Mesenchymal stem cell (in vitro differentiated cells and primary cell): ENCODE data around the gene FOXF1.

Experiments
- DNase-seq: peaks from one replicate; pipeline ENCODE4 v3.0.0-alpha.2; 2013
- H2AFZ ChIP-seq: one replicate; pipeline ENCODE4 v1.6.1; 2013; ENCODE audit warnings: low read depth, mild to moderate bottlenecking, control low read depth, inconsistent platforms, low read length, moderate library complexity
- H2AK5ac ChIP-seq: 2 replicates; pipeline ENCODE4 v1.6.1; 2013; ENCODE audit warnings: low read length, moderate library complexity, mild to moderate bottlenecking, inconsistent platforms; ENCODE audit not compliant: severe bottlenecking
- H2BK120ac ChIP-seq: one replicate; pipeline ENCODE4 v1.6.1; 2013; ENCODE audit warnings: low read depth, mild to moderate bottlenecking, inconsistent platforms, low read length, moderate library complexity
- H2BK12ac ChIP-seq, 2 experiments: one replicate each; pipeline ENCODE4 v1.6.1; 2013; ENCODE audit warnings: inconsistent platforms in 2 of 2, low read length in 2 of 2, mild to moderate bottlenecking in 2 of 2, moderate library complexity in 2 of 2, control low read depth in 1 of 2
- H2BK15ac ChIP-seq: one replicate; pipeline ENCODE4 v1.6.1; 2013; ENCODE audit warnings: mild to moderate bottlenecking, low read depth, inconsistent platforms; ENCODE audit not compliant: poor library complexity, severe bottlenecking
- H2BK5ac ChIP-seq: 2 replicates; pipeline ENCODE4 v1.6.1; 2013; ENCODE audit warnings: low read depth, mild to moderate bottlenecking, low read length, control low read depth, inconsistent platforms; ENCODE audit not compliant: poor library complexity, severe bottlenecking
- H3K14ac ChIP-seq, 2 experiments: one replicate each; pipeline ENCODE4 v1.6.1; 2013; ENCODE audit warnings: inconsistent platforms in 2 of 2, low read length in 2 of 2, control low read depth in 1 of 2, mild to moderate bottlenecking in 1 of 2, moderate library complexity in 1 of 2
- H3K18ac ChIP-seq, 2 experiments: one replicate each; pipeline ENCODE4 v1.6.1; 2013; ENCODE audit warnings: inconsistent platforms in 2 of 2, low read length in 2 of 2, control low read depth in 1 of 2, low read depth in 1 of 2, mild to moderate bottlenecking in 1 of 2
- H3K23ac ChIP-seq, 2 experiments: one replicate each; pipeline ENCODE4 v1.6.1; 2013; ENCODE audit warnings: inconsistent platforms in 2 of 2, low read length in 2 of 2, mild to moderate bottlenecking in 2 of 2, moderate library complexity in 2 of 2, control low read depth in 1 of 2
- H3K27ac ChIP-seq: 2 replicates; pipeline ENCODE4 v1.5.1; 2013; ENCODE audit warnings: mild to moderate bottlenecking, moderate library complexity, low read length, control low read depth, inconsistent platforms; ENCODE audit not compliant: poor library complexity, severe bottlenecking
- H3K27me3 ChIP-seq, 2 experiments: 2 replicates each; pipeline versions ENCODE4 v1.6.1 to v1.7.0; 2013; ENCODE audit warnings: low read length in 2 of 2, mild to moderate bottlenecking in 2 of 2, moderate library complexity in 2 of 2, control low read depth in 1 of 2, inconsistent platforms in 1 of 2; ENCODE audit not compliant: control insufficient read depth in 1 of 2, insufficient read depth in 1 of 2
- H3K36me3 ChIP-seq, 2 experiments: 2 replicates each; pipeline versions ENCODE4 v1.6.1 to v1.7.0; 2013; ENCODE audit warnings: low read length in 2 of 2, control low read depth in 1 of 2, inconsistent platforms in 1 of 2, low read depth in 1 of 2, mild to moderate bottlenecking in 1 of 2; ENCODE audit not compliant: insufficient read depth in 2 of 2, control insufficient read depth in 1 of 2
- H3K4ac ChIP-seq, 2 experiments: one replicate each; pipeline ENCODE4 v1.6.1; 2013; ENCODE audit warnings: inconsistent platforms in 2 of 2, low read length in 2 of 2, mild to moderate bottlenecking in 2 of 2, moderate library complexity in 2 of 2, control low read depth in 1 of 2, low read depth in 1 of 2
- H3K4me1 ChIP-seq: 2 replicates; pipeline ENCODE4 v1.6.1; 2013; ENCODE audit warnings: low read depth, low read length, control low read depth; ENCODE audit not compliant: control insufficient read depth, insufficient read depth
- H3K4me2 ChIP-seq: 2 replicates; pipeline ENCODE4 v1.6.1; 2013; ENCODE audit warnings: low read length, mild to moderate bottlenecking, inconsistent platforms; ENCODE audit not compliant: poor library complexity, severe bottlenecking
- H3K4me3 ChIP-seq, 2 experiments: 2 replicates each; pipeline versions ENCODE4 v1.5.1 to v1.7.0; 2013; ENCODE audit warnings: low read length in 2 of 2, mild to moderate bottlenecking in 2 of 2, control low read depth in 1 of 2, low read depth in 1 of 2; ENCODE audit not compliant: insufficient read depth in 1 of 2
- H3K79me1 ChIP-seq: replicated peaks from 2 replicates; pipeline ENCODE4 v1.6.1; 2013; ENCODE audit warnings: mild to moderate bottlenecking, control low read depth, low read length, inconsistent platforms; ENCODE audit not compliant: poor library complexity, severe bottlenecking
- H3K9ac ChIP-seq: 2 replicates; pipeline ENCODE4 v1.7.0; 2013; ENCODE audit warnings: mild to moderate bottlenecking, low read length, moderate library complexity
- H3K9me3 ChIP-seq: 2 replicates; pipeline ENCODE4 v1.7.0; 2013; ENCODE audit warnings: mild to moderate bottlenecking, low read length; ENCODE audit not compliant: control insufficient read depth
- H4K8ac ChIP-seq: one replicate; pipeline ENCODE4 v1.6.1; 2013; ENCODE audit warnings: inconsistent platforms, mild to moderate bottlenecking, low read length, moderate library complexity
- H4K91ac ChIP-seq: one replicate; pipeline ENCODE4 v1.6.1; 2013; ENCODE audit warnings: mild to moderate bottlenecking, low read length, inconsistent platforms
- WGBS: methylation state at CpG from one replicate; pipeline ENCODE4 v1.1.7; 2013; ENCODE audit warnings: mixed read lengths; 5-methylcytosine and 5-hydroxymethylcytosine counted together

FOXF1 gene

DNA sequence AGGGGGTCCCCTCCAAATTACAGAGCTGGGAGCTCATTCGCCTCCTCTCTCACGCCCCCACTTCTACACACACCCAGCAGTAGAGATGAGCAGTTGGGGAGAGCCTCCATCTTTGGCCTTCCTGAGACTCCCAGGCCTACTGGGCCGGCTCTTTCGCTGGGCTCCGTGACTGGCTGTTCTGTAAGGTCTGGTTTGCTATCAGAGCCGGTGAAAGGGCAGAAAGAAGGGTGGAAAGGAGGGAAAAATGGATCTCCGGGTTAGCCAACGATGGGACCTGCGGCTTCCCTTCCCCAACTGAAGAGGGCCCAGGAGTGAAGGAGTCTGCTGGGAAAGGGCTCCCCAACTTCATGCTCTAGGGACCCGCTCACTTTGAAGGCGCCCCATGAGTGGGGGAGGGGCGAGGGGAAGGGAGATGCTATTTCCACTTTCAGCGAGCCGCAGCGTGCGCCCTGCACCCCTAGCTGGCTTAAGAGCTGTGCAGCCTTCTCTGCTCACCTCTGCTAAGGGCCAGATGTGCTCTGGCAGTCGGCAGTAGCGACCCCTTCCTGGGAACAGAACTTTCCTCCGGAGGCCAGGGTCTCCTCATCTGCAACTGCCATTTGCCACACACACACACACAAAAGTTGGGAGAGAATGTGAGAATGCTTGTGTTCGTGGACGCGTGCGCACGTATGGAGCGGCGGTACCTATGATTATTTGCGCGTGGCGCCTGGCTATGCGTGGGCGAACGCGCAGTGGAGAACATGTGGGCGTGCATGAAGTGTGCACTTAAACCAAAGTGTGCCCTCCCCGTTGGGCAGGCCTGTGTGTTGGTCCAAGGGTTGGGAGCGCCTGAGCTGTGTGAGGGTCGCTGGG lies 2.9 kb upstream of the FOXF1 start:
- peak overlapping the region; percentile 98 for H2BK120ac ChIP-seq
- no peaks in the 10 kb centered on the region for H3K9me3 ChIP-seq
- H2AFZ ChIP-seq = no peak overlapping the region
- peak overlapping the region; percentile 16 to 76 for H2BK12ac ChIP-seq
- no peak overlapping the region for H2AK5ac ChIP-seq
- H3K27me3 ChIP-seq = peaks cover 79 to 83% of the 10 kb centered on the region in 2 experiments
- no peaks in the 10 kb centered on the region for H3K36me3 ChIP-seq
- peak overlapping the region; percentile 79 for H4K8ac ChIP-seq
- no peak overlapping the region for H3K27ac ChIP-seq
- peak overlapping the region; percentile 99 for H4K91ac ChIP-seq
- H3K23ac ChIP-seq = peak overlapping the region; percentile 51 to 92
- no peak overlapping the region for H3K9ac ChIP-seq
- peak overlapping the region; percentile 77 for H2BK15ac ChIP-seq
- peak overlapping the region in 1 of 2 experiments; percentile 99 for H3K14ac ChIP-seq
- 11% methylated on average over 28 of the region's 37 CpGs for WGBS
- H2BK5ac ChIP-seq = no peak overlapping the region
- no peak overlapping the region for H3K4me2 ChIP-seq
- peaks cover 41% of the 10 kb centered on the region for H3K4me1 ChIP-seq
- peak; percentile 65 for DNase-seq
- peak overlapping the region; percentile 92 to 99 for H3K4ac ChIP-seq
- H3K18ac ChIP-seq = peak overlapping the region; percentile 98 to 100
- no peak overlapping the region for H3K4me3 ChIP-seq
- H3K79me1 ChIP-seq = no peaks in the 10 kb centered on the region

DNA sequence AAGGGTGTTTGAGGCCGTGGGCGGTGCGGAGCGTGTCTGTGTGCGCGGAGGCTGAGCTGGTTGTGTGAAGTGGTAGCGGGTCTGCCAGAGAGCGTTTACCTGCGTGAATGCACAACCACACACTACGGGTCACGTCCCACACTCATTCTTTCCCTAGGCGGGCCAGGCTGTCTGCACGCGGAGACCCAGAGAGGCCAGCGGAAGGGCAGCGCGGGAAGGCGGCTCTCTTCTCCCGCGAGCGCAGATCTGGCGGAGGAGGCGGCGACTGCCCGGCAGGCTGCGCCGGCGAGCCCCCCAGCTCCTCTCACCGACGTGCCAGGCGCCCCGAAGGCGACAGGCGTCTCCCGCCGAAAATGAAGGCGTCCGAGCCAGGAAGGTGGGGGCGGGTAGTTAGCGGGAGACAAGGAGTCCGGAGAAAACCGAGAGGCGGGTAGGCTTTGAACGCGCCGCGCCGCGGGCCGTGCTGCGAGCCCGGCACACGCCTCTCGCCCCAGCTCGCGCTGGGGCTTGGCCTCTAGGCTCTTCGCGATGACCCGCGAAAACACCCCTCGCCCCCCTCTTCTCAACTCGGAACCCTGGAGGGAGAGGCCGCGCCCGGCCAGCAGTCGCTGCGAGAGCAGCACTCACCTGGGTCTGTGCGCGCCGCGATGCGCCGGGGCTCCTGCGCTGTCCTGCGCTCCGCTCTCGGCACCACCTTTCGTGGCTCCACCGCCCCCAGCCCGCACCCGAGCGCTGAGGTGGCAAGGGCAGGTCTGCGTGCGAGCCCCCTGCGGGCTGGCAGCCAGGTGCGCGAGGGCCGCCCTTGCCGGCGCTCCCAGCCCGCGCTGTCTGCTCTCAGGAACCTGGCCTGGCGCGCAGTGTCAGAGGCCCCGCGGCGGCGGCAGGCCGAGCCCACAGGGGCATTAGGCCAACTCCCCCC lies 2.0 kb upstream of the FOXF1 start:
- Histone ChIP-seq H3K4me3 (peak overlapping the region; percentile 3 to 80), H4K8ac (peak overlapping the region; percentile 79), H2BK120ac (peak overlapping the region; percentile 98), H4K91ac (peak overlapping the region; percentile 99), H3K14ac (peak overlapping the region; percentile 87 to 99), H3K36me3 (no peaks in the 10 kb centered on the region), H3K4me2 (peak overlapping the region; percentile 8), H2BK5ac (no peak overlapping the region), H3K27me3 (peaks cover 79 to 83% of the 10 kb centered on the region in 2 experiments), H3K23ac (peak overlapping the region; percentile 2 to 92), H2BK15ac (peak overlapping the region; percentile 85), H3K4ac (peak overlapping the region; percentile 92 to 99), H3K27ac (no peak overlapping the region), H2AFZ (no peak overlapping the region), H2BK12ac (peak overlapping the region; percentile 85 to 92), H3K18ac (peak overlapping the region; percentile 98 to 100), H2AK5ac (no peak overlapping the region), H3K79me1 (no peaks in the 10 kb centered on the region), H3K9ac (no peak overlapping the region), H3K9me3 (no peaks in the 10 kb centered on the region), H3K4me1 (peaks cover 46% of the 10 kb centered on the region)
- WGBS = 1% methylated on average over 65 of the region's 99 CpGs
- DNase-seq = peak; percentile 67

DNA sequence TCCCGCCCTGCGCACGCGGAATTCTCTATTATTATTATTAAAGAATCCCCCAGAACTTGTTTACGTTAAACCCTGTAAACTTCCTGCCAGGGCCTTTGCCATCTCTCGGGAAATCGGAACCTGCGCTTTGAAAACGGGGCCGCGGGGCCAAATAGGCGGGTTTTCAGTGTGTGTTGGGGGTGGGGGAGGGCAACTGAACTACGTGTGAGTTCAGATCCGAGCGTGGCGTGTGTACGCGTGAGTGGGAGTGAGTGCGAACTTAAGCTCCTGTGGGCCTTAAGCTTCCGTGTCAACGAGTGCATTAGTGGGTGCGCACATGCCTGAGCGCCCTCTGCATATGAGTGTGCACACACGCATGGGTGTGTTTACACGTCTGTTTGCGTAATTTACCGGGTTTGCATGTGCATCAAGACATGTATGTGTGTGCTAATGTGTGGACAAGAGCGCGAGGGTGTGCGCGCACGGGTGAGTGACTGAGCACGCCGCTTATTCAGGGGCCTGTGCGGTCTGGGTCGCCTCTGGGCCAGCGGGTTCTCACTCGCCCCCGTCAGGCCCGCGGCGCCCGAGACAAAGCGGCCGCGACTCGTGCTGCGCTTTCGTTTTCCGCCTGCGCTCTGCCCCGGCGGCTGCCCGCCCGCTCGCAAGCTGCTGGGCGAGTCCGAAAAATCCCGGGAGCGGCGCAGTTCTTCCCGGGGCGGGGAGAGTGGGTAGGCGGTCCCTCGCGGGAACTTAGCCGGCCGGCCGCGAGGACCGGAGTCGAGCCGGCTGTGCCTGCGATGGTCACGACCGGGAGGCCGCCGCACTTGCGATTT lies 1.2 kb upstream of the FOXF1 start:
- Histone ChIP-seq H2AK5ac (no peak overlapping the region), H2BK5ac (no peak overlapping the region), H2BK120ac (peak overlapping the region; percentile 98), H2BK15ac (peak overlapping the region; percentile 98), H3K4ac (peak overlapping the region; percentile 96 to 97), H3K9ac (peak overlapping the region; percentile 26), H3K36me3 (no peaks in the 10 kb centered on the region), H2BK12ac (peak overlapping the region; percentile 4 to 98), H3K18ac (peak overlapping the region; percentile 97 to 99), H3K14ac (peak overlapping the region in 1 of 2 experiments; percentile 94), H4K8ac (peak overlapping the region; percentile 25), H3K27ac (no peak overlapping the region), H3K4me2 (peak overlapping the region; percentile 88), H3K27me3 (peaks cover 78 to 83% of the 10 kb centered on the region in 2 experiments), H2AFZ (no peak overlapping the region), H3K4me1 (peaks cover 46% of the 10 kb centered on the region), H3K9me3 (no peaks in the 10 kb centered on the region), H4K91ac (peak overlapping the region; percentile 99), H3K79me1 (no peaks in the 10 kb centered on the region), H3K4me3 (peak overlapping the region; percentile 43 to 80), H3K23ac (peak overlapping the region in 1 of 2 experiments; percentile 91)
- DNase-seq = peak; percentile 94
- under 1% methylated on average over 74 of the region's 79 CpGs for WGBS
